Fibroblast of skin of left quadriceps (primary cell): Measurements from ENCODE around the gene R3HDM4.
"Not testable (repeated sequence)": the region's sequence is repeated elsewhere in the genome, so short reads cannot be mapped to it uniquely, and the experiment has no call there.

ENCODE experiments used
- DNase-seq, 2 experiments: peaks; one replicate each; pipeline ENCODE4 v3.0.0-alpha.2; 2013; ENCODE audit warnings: low read depth in 2 of 2

R3HDM4 gene

GRCh38 chr19:913080-913748 lies at the start of gene R3HDM4:
R3HDM4 (minus strand) TSS chr19:913219; CDS start chr19:913157, 62 bp downstream.
- peak in 1 of 2 experiments; percentile 28 for DNase-seq

- DNase-seq, result no peak
Measured at GRCh38 chr19:961866-962620, 49.0 kb upstream of the R3HDM4 start.

GRCh38 chr19:960601-960938 lies 47.6 kb upstream of the R3HDM4 start:
- no peak for DNase-seq

- no peak for DNase-seq
Measured at GRCh38 chr19:960020-960419, 47.0 kb upstream of the R3HDM4 start.

DNA sequence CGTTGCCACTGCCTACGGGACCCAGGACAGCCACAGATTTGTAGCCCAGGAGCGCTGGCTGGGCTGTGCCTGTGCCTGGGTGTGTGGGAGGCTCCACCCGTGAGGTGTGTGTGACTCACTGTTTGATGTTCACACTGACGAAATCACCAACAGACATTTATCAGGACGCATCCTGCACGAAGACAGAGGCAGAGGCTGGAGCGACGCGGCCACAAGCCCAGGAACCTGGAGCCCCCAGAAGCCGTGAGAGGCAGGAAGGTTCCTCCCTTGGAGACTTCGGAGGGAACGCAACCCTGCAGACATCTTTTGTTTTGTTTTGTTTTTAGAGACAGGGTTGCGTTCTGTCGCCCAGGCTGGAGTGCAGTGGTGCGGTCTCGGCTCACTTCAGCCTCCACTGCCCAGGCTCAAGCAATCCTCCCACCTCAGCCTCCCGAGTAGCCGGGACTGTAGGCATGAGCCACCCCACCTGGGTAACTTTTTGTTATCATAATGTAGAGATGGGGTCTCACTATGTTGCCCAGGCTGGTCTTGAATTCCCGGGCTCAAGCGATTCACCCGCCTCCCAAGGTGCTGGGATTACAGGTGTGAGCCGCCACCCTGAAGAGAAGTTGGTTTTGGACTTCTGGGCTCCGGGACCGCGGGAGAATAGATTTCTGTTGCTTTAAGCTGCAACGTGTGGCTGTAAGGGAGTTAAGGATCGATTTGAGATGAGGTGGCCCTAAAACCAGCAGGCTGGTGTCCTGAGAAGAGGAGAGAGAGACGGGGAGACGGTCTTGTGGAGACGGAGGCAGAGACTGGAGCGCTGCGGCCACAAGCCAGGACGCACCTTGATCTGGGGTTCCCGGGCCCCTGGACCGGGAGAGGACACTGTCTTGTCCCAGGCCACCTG lies 46.2 kb upstream of the R3HDM4 start:
- DNase-seq, result no peak

- DNase-seq, result not testable (repeated sequence)
Measured at GRCh38 chr19:957578-957977, 44.6 kb upstream of the R3HDM4 start.

- peak; percentile 33 to 41 for DNase-seq
Measured at GRCh38 chr19:956766-957440, 43.9 kb upstream of the R3HDM4 start.

- DNase-seq, result no peak
Measured at GRCh38 chr19:955803-956765, 43.1 kb upstream of the R3HDM4 start.

GRCh38 chr19:954672-955494 lies 41.9 kb upstream of the R3HDM4 start:
- no peak for DNase-seq

DNA sequence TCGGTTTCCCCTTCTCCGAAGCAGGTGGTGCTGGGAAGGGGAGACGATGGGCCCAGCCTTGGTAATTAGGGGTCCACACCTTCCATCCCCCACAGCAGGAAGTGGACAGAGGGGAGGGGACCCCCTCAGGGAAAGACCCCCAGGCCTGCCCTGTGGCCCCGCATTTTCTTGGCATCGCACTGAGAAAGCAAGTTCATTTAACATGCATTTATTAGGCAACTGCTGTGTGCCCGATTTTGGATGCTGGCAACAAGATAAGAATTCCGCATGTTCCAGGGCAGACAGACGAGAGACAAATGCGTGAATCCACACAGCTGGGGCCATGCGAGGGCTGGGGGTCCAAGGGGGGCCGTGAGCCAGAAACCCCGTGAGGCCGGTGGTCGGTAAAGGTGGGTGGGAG lies 41.3 kb upstream of the R3HDM4 start:
- DNase-seq, result no peak

GRCh38 chr19:953445-954271 lies 40.6 kb upstream of the R3HDM4 start:
- no peak for DNase-seq

- DNase-seq, result peak in 1 of 2 experiments; percentile 11
Measured at GRCh38 chr19:952680-953444, 39.8 kb upstream of the R3HDM4 start.

GRCh38 chr19:952049-952679 lies 39.1 kb upstream of the R3HDM4 start:
- DNase-seq, result no peak

- DNase-seq, result no peak
Measured at GRCh38 chr19:950352-951066, 37.5 kb upstream of the R3HDM4 start.

DNA sequence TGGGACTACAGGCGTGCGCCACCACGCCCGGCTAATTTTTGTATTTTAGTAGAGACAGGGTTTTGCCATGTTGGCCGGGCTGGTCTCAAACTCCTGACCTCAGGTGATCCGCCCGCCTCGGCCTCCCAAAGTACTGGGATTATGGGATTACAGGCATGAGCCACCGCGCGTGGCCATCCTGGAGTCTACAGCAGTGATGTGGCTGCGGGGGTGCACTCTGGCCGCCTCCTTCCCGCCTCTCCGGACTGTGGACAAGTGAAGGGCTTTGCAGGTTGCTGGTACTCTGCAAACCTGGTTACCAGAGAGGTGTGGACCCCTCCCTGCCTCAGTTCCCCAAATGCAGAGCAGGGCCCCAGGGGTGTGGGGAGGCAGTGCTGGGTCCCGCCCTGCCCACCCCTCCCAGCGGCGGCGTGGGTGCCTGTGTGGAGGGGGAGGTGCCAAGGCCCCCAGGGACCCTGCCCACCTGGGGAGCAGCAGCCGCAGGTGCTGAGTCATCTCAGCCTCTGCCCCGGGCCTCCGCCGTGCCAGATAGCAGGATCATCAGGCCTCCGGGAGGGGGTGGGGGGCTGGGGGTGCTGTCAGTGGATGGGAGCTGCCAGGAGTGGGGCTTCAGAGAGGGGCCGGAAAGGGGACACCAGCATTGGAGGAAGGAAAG lies 36.0 kb upstream of the R3HDM4 start:
- DNase-seq, result no peak
